Endothelial cell of umbilical vein (primary cell): ENCODE results near the gene TRPM3. TPM values are rescaled to one million over a fixed set of nuclear protein-coding genes. Genes with fewer than 3 reads are reported as not detected.

ENCODE experiments used
- BruUV-seq: library from RNA; stranded (reverse); fragments of 400-500 nt; replicated peaks from 2 replicates; lab custom pipeline; 2021; lab: Mats Ljungman, UMichigan
- CTCF ChIA-PET: fragments of 300-600, 350-600 bp; sonication (Branson Sonifier 250); formaldehyde crosslinking; loops from one replicate; lab custom pipeline; 2021; ENCODE audit warnings: antibody characterized with exemption, inconsistent platforms; lab: Charles Lee
- POLR2A ChIA-PET: fragments of 300-600, 350-600 bp; sonication (Branson Sonifier 250); formaldehyde crosslinking; loops from one replicate; lab custom pipeline; 2021; ENCODE audit warnings: antibody characterized with exemption, inconsistent platforms; lab: Charles Lee
- DNase-seq: peaks from one replicate; pipeline ENCODE4 v3.0.0-alpha.2; 2011; ENCODE audit warnings: low read depth, low spot score
- FAIRE-seq: peaks from 2 replicates; lab custom pipeline; 2011; peaks lifted over from hg19 to GRCh38; lab: Jason Lieb, UNC
- H2AFZ ChIP-seq: 2 replicates; pipeline ENCODE4 v1.6.0; 2012; ENCODE audit warnings: low read depth, low read length, control low read depth, inconsistent platforms
- H3K27ac ChIP-seq: 2 replicates; pipeline ENCODE4 v1.5.1; 2011; ENCODE audit warnings: low read depth, mild to moderate bottlenecking, control low read depth, low read length, moderate library complexity; ENCODE audit not compliant: insufficient read depth
- H3K27me3 ChIP-seq, 2 experiments: 2 replicates each; pipeline versions ENCODE4 v1.6.0 to v1.6.1; 2011; ENCODE audit warnings: low read length in 2 of 2, mixed read lengths in 1 of 2; ENCODE audit not compliant: control insufficient read depth in 2 of 2, insufficient read depth in 2 of 2
- H3K36me3 ChIP-seq, 2 experiments: 2 replicates in 1 of 2; 3 replicates in 1 of 2; pipeline ENCODE4 v1.5.1; 2011; ENCODE audit warnings: low read length in 2 of 2, mild to moderate bottlenecking in 1 of 2, moderate library complexity in 1 of 2; ENCODE audit not compliant: control insufficient read depth in 2 of 2, insufficient read depth in 2 of 2; ENCODE audit errors: extremely low read depth in 1 of 2
- H3K4me1 ChIP-seq: 3 replicates; pipeline ENCODE4 v1.5.1; 2011; ENCODE audit warnings: mild to moderate bottlenecking, low read length; ENCODE audit not compliant: control insufficient read depth, insufficient read depth; ENCODE audit errors: extremely low read depth
- H3K4me2 ChIP-seq: 2 replicates; pipeline ENCODE4 v1.6.1; 2011; ENCODE audit warnings: low read length, control low read depth, mixed read lengths; ENCODE audit not compliant: insufficient read depth
- H3K4me3 ChIP-seq, 3 experiments: fragments of 200-600 bp in 1 of 3; sonication (generic), shearing (Covaris generic) in 1 of 3; replicated peaks in 1 of 3; 2 replicates each; pipeline ENCODE4 v1.5.1; 2011 to 2016; ENCODE audit warnings: control low read depth in 3 of 3, low read length in 3 of 3, mild to moderate bottlenecking in 2 of 3, inconsistent platforms in 1 of 3, low read depth in 1 of 3, moderate library complexity in 1 of 3; ENCODE audit not compliant: insufficient read depth in 1 of 3
- H3K79me2 ChIP-seq: 2 replicates; pipeline ENCODE4 v1.6.0; 2012; ENCODE audit warnings: low read length, inconsistent platforms; ENCODE audit not compliant: control insufficient read depth, insufficient read depth
- H3K9ac ChIP-seq: replicated peaks from 2 replicates; pipeline ENCODE3; 2011; ENCODE audit warnings: low read length, control low read depth; ENCODE audit not compliant: insufficient read depth; ENCODE audit errors: extremely low read depth
- H3K9me1 ChIP-seq: replicated peaks from 3 replicates; pipeline ENCODE4 v1.6.0; 2011; ENCODE audit warnings: mild to moderate bottlenecking, low read length; ENCODE audit not compliant: control insufficient read depth, insufficient read depth; ENCODE audit errors: extremely low read depth
- H3K9me3 ChIP-seq: replicated peaks from 2 replicates; pipeline ENCODE4 v1.5.1; 2012; ENCODE audit warnings: low read length, inconsistent platforms; ENCODE audit not compliant: control insufficient read depth, insufficient read depth
- H4K20me1 ChIP-seq: replicated peaks from 2 replicates; pipeline ENCODE3; 2011; ENCODE audit warnings: mild to moderate bottlenecking, low read length; ENCODE audit not compliant: control insufficient read depth, insufficient read depth; ENCODE audit errors: extremely low read depth
- CTCF ChIP-seq, 2 donors: IDR thresholded peaks; 1 replicate in 1 of 2; 2 replicates in 1 of 2; pipeline ENCODE4 v1.5.1; 2011; ENCODE audit warnings: low read length in 2 of 2, mild to moderate bottlenecking in 2 of 2, moderate library complexity in 2 of 2, control low read depth in 1 of 2, inconsistent platforms in 1 of 2, low read depth in 1 of 2; ENCODE audit not compliant: insufficient read depth in 1 of 2; ENCODE audit errors: extremely low read depth in 1 of 2
- EZH2 ChIP-seq: IDR thresholded peaks from 2 replicates; pipeline ENCODE4 v1.6.1; 2012; ENCODE audit warnings: borderline replicate concordance, low read depth, mild to moderate bottlenecking, moderate library complexity, low read length, inconsistent platforms; ENCODE audit not compliant: severe bottlenecking
- FOS ChIP-seq: IDR thresholded peaks from 2 replicates; pipeline ENCODE4 v1.6.1; 2011; ENCODE audit warnings: mild to moderate bottlenecking, low read length, moderate library complexity, borderline replicate concordance; ENCODE audit not compliant: insufficient read depth
- GATA2 ChIP-seq: IDR thresholded peaks from 2 replicates; pipeline ENCODE4 v1.7.0; 2011; ENCODE audit warnings: low read depth, mild to moderate bottlenecking, moderate library complexity, mixed read lengths, low read length; ENCODE audit not compliant: insufficient read length, insufficient read depth
- JUN ChIP-seq: IDR thresholded peaks from 2 replicates; pipeline ENCODE4 v1.6.1; 2011; ENCODE audit warnings: borderline replicate concordance, low read depth; ENCODE audit not compliant: insufficient read length, insufficient read depth
- MAX ChIP-seq: IDR thresholded peaks from 2 replicates; pipeline ENCODE4 v1.6.1; 2011; ENCODE audit not compliant: insufficient read depth, insufficient read length
- MYC ChIP-seq: IDR thresholded peaks from one replicate; pipeline ENCODE4 v1.6.1; 2011; ENCODE audit warnings: mild to moderate bottlenecking, low read depth, low read length
- POLR2A ChIP-seq: IDR thresholded peaks from 2 replicates; pipeline ENCODE4 v1.6.1; 2012; ENCODE audit warnings: low read depth, mild to moderate bottlenecking, control low read depth, low read length
- POLR2AphosphoS5 ChIP-seq: IDR thresholded peaks from 2 replicates; pipeline ENCODE4 v1.6.1; 2012; ENCODE audit warnings: low read depth, mild to moderate bottlenecking, control low read depth, low read length, moderate library complexity; ENCODE audit not compliant: insufficient read depth
- dilution Hi-C: fragments of 300-500 bp; cut with MboI; formaldehyde crosslinking; loops from one replicate; pipeline ENCODE4 v1.15.0; 2019; ENCODE audit warnings: low sequenced_read_pairs; ENCODE audit not compliant: extremely low pct_ligation_motif_present
- intact Hi-C: fragments of 100-400 bp; cut with micrococcal nuclease; formaldehyde crosslinking; loops from one replicate; pipeline ENCODE4 v1.10.0; 2022
- polyA plus RNA-seq, 4 experiments: library from polyadenylated mRNA; depleted of rRNA in 3 of 4; stranded (reverse) in 3 of 4; unstranded in 1 of 4; fragments of >200 nt; gene quantifications; 2 replicates each; pipeline versions ENCODE4 v1.2.1 to v1.2.3, GENCODE V29; 2011 to 2012; ENCODE audit warnings: missing spikeins in 1 of 4
- total RNA-seq: library from RNA; stranded (reverse); gene quantifications from 2 replicates; pipeline ENCODE4 v1.2.3, GENCODE V29; 2021

Gene TRPM3
- total and polyA plus RNA-seq, 2 donors (not counting 3 experiments of a cell fraction or from before 2014, with no cell fraction given) = 0.17 to 0.33 TPM

- Histone ChIP-seq H3K27ac (no peak overlapping the region), H3K9ac (no peak overlapping the region), H3K27me3 (no peaks in the 10 kb centered on the region), H4K20me1 (no peaks in the 10 kb centered on the region), H3K4me2 (no peak overlapping the region), H3K9me3 (no peaks in the 10 kb centered on the region), H3K4me3 (no peak overlapping the region), H3K79me2 (no peaks in the 10 kb centered on the region), H2AFZ (no peak overlapping the region), H3K9me1 (no peaks in the 10 kb centered on the region), H3K4me1 (no peaks in the 10 kb centered on the region), H3K36me3 (no peaks in the 10 kb centered on the region)
- POLR2A ChIA-PET = no interaction called here
- no peak for TF ChIP-seq MYC
- TF ChIP-seq POLR2AphosphoS5 = no peak
- DNase-seq = no peak
- dilution Hi-C loops = no loop called here
- CTCF ChIA-PET = interaction anchor here (0.6 kb wide), 1 partner anchor 585 kb away, joined by 3 read pairs; no protein-coding TSS in a partner anchor
- FAIRE-seq = no peak
- BruUV-seq = no TSS peak
- intact Hi-C loops = loop anchor here (1.0 kb wide), 1 partner anchor 42 kb away; no protein-coding TSS in a partner anchor
Measured at GRCh38 chr9:70911791-70912190, 209.6 kb downstream of the TRPM3 start.

- Histone ChIP-seq H3K36me3 (no peaks in the 10 kb centered on the region), H2AFZ (no peak overlapping the region), H3K4me2 (no peak overlapping the region), H3K9ac (no peak overlapping the region), H3K4me1 (no peaks in the 10 kb centered on the region), H3K9me3 (no peaks in the 10 kb centered on the region), H3K27ac (no peak overlapping the region), H4K20me1 (no peaks in the 10 kb centered on the region), H3K9me1 (no peaks in the 10 kb centered on the region), H3K27me3 (no peaks in the 10 kb centered on the region), H3K4me3 (no peak overlapping the region), H3K79me2 (no peaks in the 10 kb centered on the region)
- no peak for FAIRE-seq
- CTCF ChIA-PET = interaction anchor here (2.0 kb wide), 1 partner anchor 270 kb away, joined by 6 read pairs; no protein-coding TSS in a partner anchor
- no peak for TF ChIP-seq GATA2
- no peak for TF ChIP-seq EZH2
- TF ChIP-seq MAX = no peak
- TF ChIP-seq FOS = no peak
- TF ChIP-seq POLR2A = no peak
- no peak for TF ChIP-seq MYC
- TF ChIP-seq CTCF (IDR thresholded peaks at IDR 0.05; ENCODE audit: extremely low read depth in 1 of 2, insufficient read depth in 1 of 2, low read depth in 1 of 2, low read length in 2 of 2) = no peak
- TF ChIP-seq POLR2AphosphoS5 = no peak
- no peak for TF ChIP-seq JUN
- POLR2A ChIA-PET = no interaction called here
- intact Hi-C loops (loop anchor here (1.0 kb wide), 1 partner anchor 8 kb away; no protein-coding TSS in a partner anchor), dilution Hi-C loops (no loop called here)
- no TSS peak for BruUV-seq
- DNase-seq = no peak
Measured at GRCh38 chr9:70910598-70910997, 210.8 kb downstream of the TRPM3 start.
